Lower leg skin (tissue), 3 donors: ENCODE data around the gene CHPF2.

ENCODE experiments used
- POLR2A ChIP-seq, 2 donors: fragments of 450-650 bp; IDR thresholded peaks; one replicate each; pipeline ENCODE4 v1.6.1; 2016 to 2017; ENCODE audit warnings: antibody characterized with exemption in 2 of 2, mild to moderate bottlenecking in 1 of 2, moderate library complexity in 1 of 2
- TF ChIP-seq, protein P1 (sequence below), 3 donors: fragments of 450-650 bp; IDR thresholded peaks; one replicate each; pipeline ENCODE4 v1.5.1; 2016; ENCODE audit warnings: antibody characterized with exemption in 3 of 3, mild to moderate bottlenecking in 3 of 3, moderate library complexity in 2 of 3

DNA sequence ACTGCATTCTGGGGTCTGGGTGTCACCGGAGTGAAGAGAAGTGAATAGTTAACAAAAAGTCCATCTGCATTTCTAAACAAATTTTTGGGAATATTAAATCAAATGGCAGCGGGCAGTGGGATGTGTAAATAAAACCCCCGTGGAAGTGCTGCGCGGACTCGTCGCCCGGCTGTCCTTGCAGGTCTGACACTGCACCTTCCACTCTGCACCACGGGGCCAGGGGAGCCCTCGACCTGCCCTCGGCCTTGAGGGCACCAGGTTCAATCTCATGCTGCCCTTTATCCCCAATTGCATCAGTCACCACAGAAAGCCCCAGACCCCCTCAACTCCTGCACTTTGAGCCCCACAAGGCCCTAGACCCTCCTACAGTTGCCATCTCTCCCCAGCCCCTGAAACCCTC is 22.6 kb downstream of the CHPF2 start:
- TF ChIP-seq, protein P1, sequence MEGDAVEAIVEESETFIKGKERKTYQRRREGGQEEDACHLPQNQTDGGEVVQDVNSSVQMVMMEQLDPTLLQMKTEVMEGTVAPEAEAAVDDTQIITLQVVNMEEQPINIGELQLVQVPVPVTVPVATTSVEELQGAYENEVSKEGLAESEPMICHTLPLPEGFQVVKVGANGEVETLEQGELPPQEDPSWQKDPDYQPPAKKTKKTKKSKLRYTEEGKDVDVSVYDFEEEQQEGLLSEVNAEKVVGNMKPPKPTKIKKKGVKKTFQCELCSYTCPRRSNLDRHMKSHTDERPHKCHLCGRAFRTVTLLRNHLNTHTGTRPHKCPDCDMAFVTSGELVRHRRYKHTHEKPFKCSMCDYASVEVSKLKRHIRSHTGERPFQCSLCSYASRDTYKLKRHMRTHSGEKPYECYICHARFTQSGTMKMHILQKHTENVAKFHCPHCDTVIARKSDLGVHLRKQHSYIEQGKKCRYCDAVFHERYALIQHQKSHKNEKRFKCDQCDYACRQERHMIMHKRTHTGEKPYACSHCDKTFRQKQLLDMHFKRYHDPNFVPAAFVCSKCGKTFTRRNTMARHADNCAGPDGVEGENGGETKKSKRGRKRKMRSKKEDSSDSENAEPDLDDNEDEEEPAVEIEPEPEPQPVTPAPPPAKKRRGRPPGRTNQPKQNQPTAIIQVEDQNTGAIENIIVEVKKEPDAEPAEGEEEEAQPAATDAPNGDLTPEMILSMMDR (IDR thresholded peaks at IDR 0.05), result no peak
- no peak for TF ChIP-seq POLR2A (IDR thresholded peaks at IDR 0.05)
